ENCODE results near the gene SEMA4D.

- TF ChIP-seq, protein P1, sequence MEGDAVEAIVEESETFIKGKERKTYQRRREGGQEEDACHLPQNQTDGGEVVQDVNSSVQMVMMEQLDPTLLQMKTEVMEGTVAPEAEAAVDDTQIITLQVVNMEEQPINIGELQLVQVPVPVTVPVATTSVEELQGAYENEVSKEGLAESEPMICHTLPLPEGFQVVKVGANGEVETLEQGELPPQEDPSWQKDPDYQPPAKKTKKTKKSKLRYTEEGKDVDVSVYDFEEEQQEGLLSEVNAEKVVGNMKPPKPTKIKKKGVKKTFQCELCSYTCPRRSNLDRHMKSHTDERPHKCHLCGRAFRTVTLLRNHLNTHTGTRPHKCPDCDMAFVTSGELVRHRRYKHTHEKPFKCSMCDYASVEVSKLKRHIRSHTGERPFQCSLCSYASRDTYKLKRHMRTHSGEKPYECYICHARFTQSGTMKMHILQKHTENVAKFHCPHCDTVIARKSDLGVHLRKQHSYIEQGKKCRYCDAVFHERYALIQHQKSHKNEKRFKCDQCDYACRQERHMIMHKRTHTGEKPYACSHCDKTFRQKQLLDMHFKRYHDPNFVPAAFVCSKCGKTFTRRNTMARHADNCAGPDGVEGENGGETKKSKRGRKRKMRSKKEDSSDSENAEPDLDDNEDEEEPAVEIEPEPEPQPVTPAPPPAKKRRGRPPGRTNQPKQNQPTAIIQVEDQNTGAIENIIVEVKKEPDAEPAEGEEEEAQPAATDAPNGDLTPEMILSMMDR (IDR thresholded peaks at IDR 0.05; ENCODE audit: poor library complexity): no peak
- TF ChIP-seq EZH2phosphoT487 (IDR thresholded peaks at IDR 0.05; ENCODE audit: low read depth, severe bottlenecking, unreplicated experiment): no peak
Measured at GRCh38 chr9:89436326-89436725, 61.6 kb downstream of the SEMA4D start.
